ENCODE data around the gene EFNA5.

The EFNA5 gene

GRCh38 chr5:107450531-107450930 is 220.2 kb downstream of the EFNA5 start:
- Histone ChIP-seq H3K36me3 (ENCODE audit: insufficient read depth, low read length) (no peaks in the 10 kb centered on the region), H3K9ac (ENCODE audit: insufficient read length) (no peak overlapping the region), H3K27ac (no peak overlapping the region), H3K9me3 (ENCODE audit: low read depth, low read length) (no peaks in the 10 kb centered on the region), H3K4me3 (no peak overlapping the region)
- DNase-seq (ENCODE audit: low read depth, low spot score) = no peak
- TF ChIP-seq POLR2AphosphoS5 (IDR thresholded peaks at IDR 0.05; ENCODE audit: borderline replicate concordance, low read depth, low read length) (no peak), FOXP2 (optimal IDR thresholded peaks at IDR 0.05; ENCODE audit: control extremely low read depth, extremely low read length, insufficient read depth) (no peak), EZH2 (IDR thresholded peaks at IDR 0.05) (no peak)

- Histone ChIP-seq H3K4me3 (no peak overlapping the region), H3K9me3 (ENCODE audit: low read depth, low read length) (no peaks in the 10 kb centered on the region; the same call in 1 of the 2 replicates)
- no peak for DNase-seq (ENCODE audit: low read depth, low spot score)
Measured at GRCh38 chr5:107449369-107449768, 221.4 kb downstream of the EFNA5 start.

GRCh38 chr5:107447587-107447986 is 223.2 kb downstream of the EFNA5 start:
- H3K9ac ChIP-seq (ENCODE audit: insufficient read length) = no peak overlapping the region
- peak overlapping the region; percentile 14; the same call in 1 of the 2 replicates for H3K27ac ChIP-seq
- no peak overlapping the region for H3K4me3 ChIP-seq
- H3K9me3 ChIP-seq (ENCODE audit: low read depth, low read length) = no peaks in the 10 kb centered on the region; the same call in 1 of the 2 replicates
- DNase-seq (ENCODE audit: low read depth, low spot score) = no peak
- TF ChIP-seq POLR2AphosphoS5 (IDR thresholded peaks at IDR 0.05; ENCODE audit: borderline replicate concordance, low read depth, low read length) (no peak), EZH2 (IDR thresholded peaks at IDR 0.05) (no peak), FOXP2 (optimal IDR thresholded peaks at IDR 0.05; ENCODE audit: control extremely low read depth, extremely low read length, insufficient read depth) (no peak)
- no peaks in the 10 kb centered on the region for H3K36me3 ChIP-seq (ENCODE audit: insufficient read depth, low read length)

More at GRCh38 chr5:107449369-107449768, 221.4 kb downstream of the EFNA5 start:
- Histone ChIP-seq H3K27ac (no peak overlapping the region), H3K36me3 (ENCODE audit: insufficient read depth, low read length) (no peaks in the 10 kb centered on the region), H3K9ac (ENCODE audit: insufficient read length) (no peak overlapping the region)
- no peak for TF ChIP-seq EZH2 (IDR thresholded peaks at IDR 0.05)
- no peak for TF ChIP-seq POLR2AphosphoS5 (IDR thresholded peaks at IDR 0.05; ENCODE audit: borderline replicate concordance, low read depth, low read length)
- TF ChIP-seq FOXP2 (optimal IDR thresholded peaks at IDR 0.05; ENCODE audit: control extremely low read depth, extremely low read length, insufficient read depth) = no peak

DNA sequence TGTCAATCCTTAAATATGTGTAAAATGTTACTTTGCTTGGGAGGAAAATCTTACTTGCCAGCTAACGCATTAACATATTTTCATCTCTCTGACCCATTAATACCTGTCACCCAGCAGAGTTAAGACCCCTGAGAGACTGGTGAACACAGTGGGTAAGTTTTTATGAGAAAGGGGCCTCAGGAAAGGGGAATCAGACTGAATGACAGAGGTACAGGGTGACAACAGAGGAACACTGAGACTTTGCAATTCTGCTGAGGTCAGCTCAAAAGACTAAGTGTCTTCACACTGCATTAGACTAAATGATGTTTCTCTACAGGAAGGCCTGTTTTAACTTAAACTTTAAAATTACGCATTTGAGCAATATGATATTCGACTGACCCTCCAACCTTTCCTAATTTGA is 223.8 kb downstream of the EFNA5 start:
- no peak overlapping the region for H3K9ac ChIP-seq (ENCODE audit: insufficient read length)
- no peaks in the 10 kb centered on the region for H3K36me3 ChIP-seq (ENCODE audit: insufficient read depth, low read length)
- no peak overlapping the region for H3K4me3 ChIP-seq
- H3K9me3 ChIP-seq (ENCODE audit: low read depth, low read length) = no peaks in the 10 kb centered on the region; the same call in 1 of the 2 replicates
- TF ChIP-seq FOXP2 (optimal IDR thresholded peaks at IDR 0.05; ENCODE audit: control extremely low read depth, extremely low read length, insufficient read depth) = no peak
- no peak; the same call in 1 of the 2 replicates for TF ChIP-seq POLR2AphosphoS5 (IDR thresholded peaks at IDR 0.05; ENCODE audit: borderline replicate concordance, low read depth, low read length)
- no peak for TF ChIP-seq EZH2 (IDR thresholded peaks at IDR 0.05)
- peak; percentile 51 for DNase-seq (ENCODE audit: low read depth, low spot score)
- H3K27ac ChIP-seq = peak overlapping the region; percentile 14; the same call in 1 of the 2 replicates

GRCh38 chr5:107444300-107444699 is 226.4 kb downstream of the EFNA5 start:
- TF ChIP-seq POLR2AphosphoS5 (IDR thresholded peaks at IDR 0.05; ENCODE audit: borderline replicate concordance, low read depth, low read length) (no peak), EZH2 (IDR thresholded peaks at IDR 0.05) (no peak), FOXP2 (optimal IDR thresholded peaks at IDR 0.05; ENCODE audit: control extremely low read depth, extremely low read length, insufficient read depth) (no peak)
- H3K36me3 ChIP-seq (ENCODE audit: insufficient read depth, low read length) = no peaks in the 10 kb centered on the region
- no peak overlapping the region for H3K9ac ChIP-seq (ENCODE audit: insufficient read length)
- peak overlapping the region; percentile 54; the same call in 1 of the 2 replicates for H3K27ac ChIP-seq
- no peak overlapping the region for H3K4me3 ChIP-seq
- DNase-seq (ENCODE audit: low read depth, low spot score) = no peak
- H3K9me3 ChIP-seq (ENCODE audit: low read depth, low read length) = no peaks in the 10 kb centered on the region; the same call in 1 of the 2 replicates

GRCh38 chr5:107443897-107444296 is 226.8 kb downstream of the EFNA5 start:
- H3K27ac ChIP-seq = no peak overlapping the region
- no peak overlapping the region for H3K4me3 ChIP-seq
- no peak overlapping the region for H3K9ac ChIP-seq (ENCODE audit: insufficient read length)
- H3K36me3 ChIP-seq (ENCODE audit: insufficient read depth, low read length) = no peaks in the 10 kb centered on the region
- no peak for TF ChIP-seq EZH2 (IDR thresholded peaks at IDR 0.05)
- H3K9me3 ChIP-seq (ENCODE audit: low read depth, low read length) = no peaks in the 10 kb centered on the region; the same call in 1 of the 2 replicates
- DNase-seq (ENCODE audit: low read depth, low spot score) = no peak

DNA sequence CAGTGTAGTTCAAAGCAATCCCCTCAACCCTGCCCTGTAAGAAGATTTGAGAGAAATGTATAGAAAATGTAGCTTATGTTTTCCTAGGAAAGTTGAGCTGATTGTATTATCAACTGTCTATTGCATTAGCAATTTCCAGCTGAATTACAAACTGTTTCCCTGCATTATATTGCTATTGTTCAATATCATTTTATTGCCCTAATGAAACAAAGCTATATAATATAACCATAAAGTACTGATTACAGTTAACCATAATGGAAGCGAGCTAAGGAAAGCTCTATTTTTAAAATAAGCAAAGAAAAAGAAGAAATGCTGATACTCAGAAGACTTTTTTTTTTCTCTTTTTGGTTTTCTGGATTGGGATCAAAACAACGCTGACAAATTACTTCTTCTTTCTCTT is 228.3 kb downstream of the EFNA5 start:
- TF ChIP-seq POLR2AphosphoS5 (IDR thresholded peaks at IDR 0.05; ENCODE audit: borderline replicate concordance, low read depth, low read length) (no peak), EZH2 (IDR thresholded peaks at IDR 0.05) (no peak), FOXP2 (optimal IDR thresholded peaks at IDR 0.05; ENCODE audit: control extremely low read depth, extremely low read length, insufficient read depth) (no peak)
- Histone ChIP-seq H3K36me3 (ENCODE audit: insufficient read depth, low read length) (no peaks in the 10 kb centered on the region), H3K9ac (ENCODE audit: insufficient read length) (no peak overlapping the region), H3K4me3 (no peak overlapping the region), H3K9me3 (ENCODE audit: low read depth, low read length) (no peaks in the 10 kb centered on the region; the same call in 1 of the 2 replicates), H3K27ac (no peak overlapping the region)
- DNase-seq (ENCODE audit: low read depth, low spot score) = no peak

DNA sequence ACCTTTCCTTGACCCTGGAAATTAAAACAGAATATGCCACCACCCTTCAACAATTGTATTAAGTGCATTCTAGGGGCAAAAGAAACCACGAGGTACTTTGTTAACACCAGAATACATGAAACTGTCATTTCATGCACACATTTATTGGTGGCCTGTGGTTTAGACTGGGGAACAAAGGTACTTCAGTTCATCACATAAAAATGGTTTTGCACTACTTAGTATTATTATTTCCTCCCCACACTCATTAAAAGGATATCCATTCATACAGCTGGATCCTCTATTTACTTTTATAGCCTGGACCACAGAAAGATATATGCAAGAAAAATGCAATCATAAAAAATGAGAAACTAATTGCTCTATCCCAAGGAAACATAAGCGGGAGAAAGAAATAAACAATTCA is 230.9 kb downstream of the EFNA5 start:
- no peak for DNase-seq (ENCODE audit: low read depth, low spot score)
- H3K36me3 ChIP-seq (ENCODE audit: insufficient read depth, low read length) = no peaks in the 10 kb centered on the region
- H3K4me3 ChIP-seq = no peak overlapping the region
- H3K27ac ChIP-seq = no peak overlapping the region
- TF ChIP-seq EZH2 (IDR thresholded peaks at IDR 0.05) (no peak), FOXP2 (optimal IDR thresholded peaks at IDR 0.05; ENCODE audit: control extremely low read depth, extremely low read length, insufficient read depth) (no peak), POLR2AphosphoS5 (IDR thresholded peaks at IDR 0.05; ENCODE audit: borderline replicate concordance, low read depth, low read length) (peak; percentile 24; the same call in 1 of the 2 replicates)
- H3K9ac ChIP-seq (ENCODE audit: insufficient read length) = no peak overlapping the region
- H3K9me3 ChIP-seq (ENCODE audit: low read depth, low read length) = no peaks in the 10 kb centered on the region; the same call in 1 of the 2 replicates

GRCh38 chr5:107437986-107438510 is 232.7 kb downstream of the EFNA5 start:
- no peak for DNase-seq (ENCODE audit: low read depth, low spot score)
- Histone ChIP-seq H3K36me3 (ENCODE audit: insufficient read depth, low read length) (no peaks in the 10 kb centered on the region), H3K9me3 (ENCODE audit: low read depth, low read length) (no peaks in the 10 kb centered on the region), H3K9ac (ENCODE audit: insufficient read length) (no peak overlapping the region), H3K4me3 (no peak overlapping the region), H3K27ac (no peak overlapping the region)
- TF ChIP-seq EZH2 (IDR thresholded peaks at IDR 0.05) (no peak), POLR2AphosphoS5 (IDR thresholded peaks at IDR 0.05; ENCODE audit: borderline replicate concordance, low read depth, low read length) (no peak), FOXP2 (optimal IDR thresholded peaks at IDR 0.05; ENCODE audit: control extremely low read depth, extremely low read length, insufficient read depth) (no peak)

All from SK-N-MC (cell line).